Left kidney (tissue), 2 donors: ENCODE data around the gene PXN. TPM values are rescaled to one million over a fixed set of nuclear protein-coding genes. Genes with fewer than 3 reads are reported as not detected.
"Not testable (repeated sequence)": the region's sequence is repeated elsewhere in the genome, so short reads cannot be mapped to it uniquely, and the experiment has no call there.

Experiments used
- DNase-seq: peaks from one replicate; pipeline ENCODE4 v3.0.0-alpha.2; 2013
- polyA plus RNA-seq: library from polyadenylated mRNA; unstranded; fragments of 120-200 nt; gene quantifications from one replicate; pipeline ENCODE4 v1.2.1, GENCODE V29; 2013; ENCODE audit not compliant: insufficient read length

PXN gene
- polyA plus RNA-seq, 1 donor: 59.8 TPM

DNA sequence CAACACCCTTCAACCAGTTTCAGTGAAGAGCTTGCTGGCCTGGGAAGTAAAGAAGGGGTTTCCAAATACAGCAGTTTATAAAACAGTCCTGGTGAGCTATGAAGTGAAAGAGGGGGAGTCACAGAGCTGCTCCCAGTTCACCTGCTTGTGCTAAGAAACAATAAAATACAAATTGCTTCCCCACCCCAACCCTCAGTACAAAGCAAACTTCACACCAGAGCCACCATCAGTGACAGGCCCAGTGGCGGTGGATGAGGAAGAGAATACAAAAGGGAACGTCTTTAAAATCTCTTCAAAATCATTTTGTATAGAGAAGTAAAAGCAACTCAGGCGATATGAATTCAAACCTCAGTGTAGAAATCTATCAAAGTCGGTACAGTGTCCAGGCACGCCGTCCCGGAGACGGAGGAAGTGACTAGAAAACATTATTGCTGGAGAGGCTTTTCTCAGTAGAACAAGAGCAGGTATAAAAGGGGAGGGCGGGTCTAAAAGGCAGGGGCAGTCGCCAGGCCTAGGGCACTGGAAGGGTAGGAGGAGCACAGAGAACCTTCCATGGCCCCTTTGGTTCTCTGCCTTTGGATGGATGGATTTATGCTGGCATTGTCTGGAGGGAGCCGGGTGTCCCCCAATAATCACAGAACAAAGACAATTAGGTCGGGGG lies 54.2 kb downstream of the PXN start:
- no peak for DNase-seq

DNA sequence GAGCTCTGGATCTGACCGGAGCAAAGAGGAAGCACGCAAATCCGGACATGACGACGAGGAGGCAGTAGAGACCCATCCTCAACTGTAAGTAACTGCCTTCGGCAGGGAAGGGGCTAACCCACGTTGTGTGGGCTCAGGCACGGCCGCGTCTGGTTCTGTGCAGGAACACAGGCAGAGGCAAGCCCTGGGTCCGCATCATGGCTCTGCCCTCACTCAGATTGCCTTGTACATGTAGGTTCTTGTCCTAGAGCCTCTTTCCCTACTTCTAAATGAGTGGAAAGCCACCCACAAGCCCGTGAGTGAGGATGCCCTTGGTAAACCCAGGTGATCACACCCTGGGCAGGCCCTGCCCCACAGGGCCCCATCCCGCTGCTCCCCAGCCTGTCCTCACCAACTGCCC lies 55.7 kb downstream of the PXN start:
- no peak for DNase-seq

DNA sequence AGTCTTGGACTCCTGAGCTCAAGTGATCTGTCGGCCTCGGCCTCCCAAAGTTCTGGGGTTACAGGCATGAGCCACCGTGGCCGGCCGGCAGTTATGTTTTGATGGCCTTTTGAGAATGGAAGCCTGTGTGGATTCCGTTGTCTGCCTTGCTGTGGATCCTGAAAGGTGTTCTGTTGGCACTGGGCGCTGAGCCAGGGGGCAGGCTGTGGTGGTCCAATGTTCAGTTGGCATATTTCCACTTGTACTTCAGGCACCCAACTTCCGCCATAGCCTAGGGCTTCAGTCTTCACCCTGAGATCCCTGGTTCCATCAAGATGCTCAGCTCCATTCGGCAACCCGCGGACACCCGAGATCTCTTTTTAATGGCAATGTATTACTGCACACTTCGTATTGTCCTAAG lies 58.3 kb downstream of the PXN start:
- no peak for DNase-seq

DNA sequence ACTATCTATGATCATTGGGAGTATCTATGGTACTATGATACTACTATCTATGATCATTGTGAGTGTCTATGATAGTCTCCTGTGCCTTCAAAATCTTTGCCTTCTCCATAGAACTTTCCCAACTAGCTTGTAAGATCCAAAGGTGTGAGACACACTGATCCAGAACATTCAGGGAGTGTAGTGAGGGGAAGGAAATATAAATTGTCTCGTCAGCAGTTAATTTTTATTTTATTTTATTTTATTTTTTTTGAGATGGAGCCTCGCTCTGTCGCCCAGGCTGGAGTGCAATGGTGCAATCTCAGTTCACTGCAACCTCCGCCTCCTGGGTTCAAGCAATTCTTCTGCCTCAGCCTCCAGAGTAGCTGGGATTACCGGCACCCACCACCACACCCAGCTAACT lies 58.7 kb downstream of the PXN start:
- not testable (repeated sequence) for DNase-seq

DNA sequence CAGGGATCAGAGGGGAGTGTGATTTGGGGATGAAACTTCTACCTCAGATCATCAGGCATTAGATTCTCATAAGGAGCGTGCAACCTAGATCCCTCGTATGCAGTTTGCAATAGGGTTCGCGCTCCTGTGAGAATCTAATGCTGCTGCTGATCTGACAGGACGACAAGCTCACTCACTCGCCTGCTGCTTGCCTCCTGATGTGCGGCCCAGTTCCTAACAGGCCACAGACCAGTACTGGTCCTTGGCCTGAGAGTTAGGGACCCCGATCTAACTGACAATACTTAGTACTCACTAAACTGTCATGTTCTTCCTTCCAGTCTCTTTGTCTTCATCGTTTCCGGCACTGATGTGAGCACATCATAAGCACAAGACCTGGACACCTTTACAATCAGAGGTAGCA lies 59.3 kb downstream of the PXN start:
- no peak for DNase-seq

DNA sequence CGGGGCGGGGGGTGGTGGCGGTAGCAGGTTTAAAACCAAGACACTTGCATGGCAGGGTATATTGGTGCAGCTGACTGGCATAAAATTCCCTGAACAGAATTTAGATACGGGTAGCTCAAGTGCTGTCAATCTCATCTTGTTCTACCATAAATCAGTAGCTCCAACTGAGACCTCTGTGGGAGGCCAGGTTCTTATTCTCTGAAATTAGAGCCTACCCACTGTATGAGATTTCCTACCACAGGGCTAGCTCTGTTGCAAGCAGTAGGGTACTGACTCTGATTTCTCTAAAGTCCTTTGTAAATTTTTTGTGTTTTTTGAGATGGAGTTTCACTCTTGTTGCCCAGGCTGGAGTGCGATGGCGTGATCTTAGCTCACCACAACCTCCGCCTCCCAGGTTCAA lies 61.4 kb downstream of the PXN start:
- no peak for DNase-seq

DNA sequence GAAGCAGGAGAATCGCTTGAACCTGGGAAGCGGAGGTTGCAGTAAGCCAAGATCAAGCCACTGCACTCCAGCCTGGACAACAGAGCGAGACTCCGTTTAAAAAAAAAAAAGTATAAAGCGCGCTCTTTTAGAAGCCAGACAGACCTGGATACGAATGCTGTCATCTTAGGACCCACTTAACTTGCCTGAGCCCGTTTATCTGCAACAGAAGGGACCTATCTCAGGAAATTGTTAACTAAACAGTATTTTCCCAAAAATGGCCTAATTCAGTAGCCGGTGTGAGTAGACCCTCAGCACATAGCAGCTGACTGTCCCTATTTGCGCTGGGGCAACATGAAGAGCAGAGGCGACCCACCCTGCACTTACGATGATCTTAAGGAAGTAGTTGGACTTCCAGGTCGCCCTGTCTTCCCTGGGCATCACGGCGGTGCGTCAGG lies 65.1 kb downstream of the PXN start:
- DNase-seq: no peak

DNA sequence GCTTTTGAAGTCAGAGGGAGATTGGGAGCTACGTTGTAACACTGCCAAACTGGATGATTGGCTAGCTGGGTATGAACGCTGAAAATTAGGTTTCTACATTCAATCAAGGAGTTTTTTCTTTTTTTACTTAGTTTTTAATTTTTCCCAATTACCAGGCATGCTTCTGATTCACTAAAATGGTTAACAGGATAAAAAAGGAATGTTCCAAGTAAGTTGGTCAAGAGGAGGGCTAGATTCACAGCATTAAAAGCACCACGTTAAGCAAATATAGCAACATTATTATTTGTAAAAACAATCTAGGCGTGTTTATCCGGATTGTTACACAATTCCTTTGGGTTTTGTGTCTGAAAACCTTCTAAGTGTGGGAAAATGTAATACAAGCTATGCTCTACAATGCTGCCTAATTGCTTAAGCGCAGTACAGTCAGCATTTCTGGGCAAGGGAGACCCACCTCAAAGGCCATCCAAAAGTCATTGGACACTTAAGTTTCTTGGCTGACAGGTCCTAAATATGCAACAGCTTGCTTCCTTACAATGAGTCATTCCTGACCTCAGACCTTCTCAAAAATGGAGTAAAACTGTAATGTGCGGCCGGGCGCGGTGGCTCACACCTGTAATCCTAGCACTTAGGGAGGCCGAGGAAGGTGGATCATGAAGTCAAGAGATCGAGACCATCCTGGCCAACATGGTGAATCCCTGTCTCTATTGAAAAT lies 65.8 kb downstream of the PXN start:
- no peak for DNase-seq

DNA sequence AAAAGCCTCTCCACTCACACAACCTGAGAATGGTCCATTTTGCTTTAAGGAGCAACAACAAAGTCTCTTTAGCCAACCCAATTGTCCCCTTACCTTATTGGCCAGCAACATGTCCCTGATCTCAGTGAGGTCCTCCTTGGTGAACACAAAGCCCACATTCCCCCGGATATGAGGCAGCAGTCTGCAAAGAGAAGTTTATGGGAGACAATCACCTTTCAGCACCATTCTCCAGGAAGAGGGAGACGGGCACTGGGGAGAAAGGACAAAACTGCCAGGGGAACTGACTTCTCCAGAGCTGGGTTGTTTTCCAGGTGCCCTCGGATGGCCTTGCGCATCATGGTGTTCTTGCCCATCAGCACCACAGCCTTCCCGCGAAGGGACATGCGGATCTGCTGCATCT lies 66.5 kb downstream of the PXN start:
- DNase-seq: no peak

DNA sequence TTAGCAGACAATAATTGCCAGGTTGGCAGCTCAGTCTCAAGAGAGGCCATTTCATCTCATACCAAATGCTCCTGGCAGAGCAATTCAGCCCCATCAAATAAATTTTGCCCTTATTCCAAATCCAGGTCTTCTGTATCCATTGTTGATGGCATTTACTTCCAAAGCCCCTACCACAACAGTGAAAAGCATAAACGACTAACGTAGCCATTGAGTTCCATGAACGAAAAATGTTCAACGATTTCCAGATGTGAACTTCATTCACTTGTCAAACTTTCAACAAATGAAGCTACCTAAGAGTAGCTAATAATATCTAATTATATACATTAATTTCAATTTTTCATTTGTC lies 68.0 kb downstream of the PXN start:
- DNase-seq: no peak

DNA sequence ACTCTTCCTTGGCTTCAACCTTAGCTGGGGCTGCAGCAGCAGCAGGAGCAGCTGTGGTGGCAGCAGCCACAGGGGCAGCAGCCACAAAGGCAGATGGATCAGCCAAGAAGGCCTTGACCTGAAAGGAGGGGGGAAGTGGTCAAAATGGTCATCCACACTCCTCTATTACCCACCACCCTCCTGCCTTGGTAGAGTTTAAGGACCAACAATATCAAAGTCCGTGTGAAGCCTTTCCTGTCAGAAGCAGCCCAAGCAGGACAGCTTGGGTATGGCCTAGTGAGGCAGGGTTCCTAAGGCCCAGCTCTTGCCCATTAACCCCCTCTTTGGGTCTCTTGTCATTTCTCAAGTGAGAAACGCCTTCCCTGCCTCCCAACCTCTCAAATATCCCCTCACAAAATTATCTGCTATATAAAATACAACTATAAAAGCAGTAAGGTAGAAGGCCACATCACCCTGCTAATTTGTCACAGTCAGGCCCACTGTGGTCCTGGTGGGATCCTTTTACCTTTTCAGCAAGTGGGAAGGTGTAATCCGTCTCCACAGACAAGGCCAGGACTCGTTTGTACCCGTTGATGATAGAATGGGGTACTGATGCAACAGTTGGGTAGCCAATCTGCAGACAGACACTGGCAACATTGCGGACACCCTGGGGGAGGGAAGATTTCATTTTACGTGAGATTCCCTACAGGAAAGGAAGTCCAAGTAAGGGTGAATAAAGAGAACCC lies 68.6 kb downstream of the PXN start:
- not testable (repeated sequence) for DNase-seq

DNA sequence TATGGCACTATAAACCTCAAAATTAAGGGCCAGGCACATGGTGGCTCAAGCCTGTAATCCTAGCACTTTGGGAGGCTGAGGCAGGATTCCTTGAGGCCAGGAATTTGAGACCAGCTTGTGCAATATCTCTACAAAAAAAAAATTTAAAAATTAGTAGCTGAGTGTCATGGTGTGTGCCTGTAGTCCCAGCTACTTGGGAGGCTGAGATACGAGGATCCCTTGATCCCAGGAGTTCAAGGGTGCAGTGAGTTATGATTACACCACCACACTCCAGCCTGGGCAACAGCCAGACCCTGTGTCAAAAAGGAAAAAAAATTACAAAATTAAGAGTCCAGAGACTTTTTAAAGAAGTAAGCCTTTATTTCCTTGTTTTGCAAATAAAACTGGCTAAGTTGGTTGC lies 69.2 kb downstream of the PXN start:
- DNase-seq: no peak

DNA sequence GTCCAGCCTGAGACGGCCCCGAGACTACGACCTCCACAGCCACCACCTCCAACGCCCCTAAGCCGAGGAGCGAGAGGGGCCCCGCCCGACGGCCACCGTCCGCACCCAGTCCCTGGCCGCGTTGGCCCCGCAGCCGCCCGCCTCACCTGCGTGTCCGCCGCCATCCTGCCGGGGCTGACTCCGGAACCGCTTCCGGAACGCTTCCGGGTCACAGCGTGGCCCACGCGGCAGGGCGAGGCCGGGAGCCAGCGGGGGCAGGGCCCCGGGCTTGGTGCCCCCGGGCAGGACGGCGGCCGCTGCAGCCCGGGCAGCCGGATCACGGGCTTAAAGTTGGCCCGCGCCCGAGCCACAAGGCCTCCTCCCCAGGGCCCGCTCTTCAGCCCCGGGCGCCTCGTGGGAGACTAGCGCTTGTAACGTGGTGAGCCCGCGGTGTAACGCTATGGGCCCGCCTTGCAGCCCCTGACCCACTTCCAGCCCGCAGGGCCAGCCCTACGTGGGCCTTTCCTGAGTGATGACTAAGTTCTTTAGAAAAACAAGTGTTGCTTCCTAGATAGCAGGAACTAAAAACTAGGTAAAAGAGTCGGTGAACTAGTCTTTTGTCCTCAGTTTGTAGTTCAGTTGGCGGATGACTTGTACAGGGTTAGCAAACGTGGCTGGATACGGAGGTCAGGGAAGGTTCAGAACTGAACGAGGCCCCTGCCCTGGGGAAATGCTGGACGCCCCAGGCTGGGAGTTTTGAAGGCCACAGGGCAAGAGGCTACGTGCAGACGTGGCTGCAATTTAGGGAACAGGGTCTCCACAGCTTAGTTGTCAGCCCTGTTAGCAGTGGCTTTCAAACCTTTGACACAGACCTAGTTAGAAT lies 70.8 kb downstream of the PXN start, which contains the start of gene GCN1:
Gene GCN1, minus strand, starts transcription at position 182 of the 862 bp plus-strand sequence. Its CDS starts 18 bp downstream, at position 164.
- DNase-seq: peak; percentile 72

DNA sequence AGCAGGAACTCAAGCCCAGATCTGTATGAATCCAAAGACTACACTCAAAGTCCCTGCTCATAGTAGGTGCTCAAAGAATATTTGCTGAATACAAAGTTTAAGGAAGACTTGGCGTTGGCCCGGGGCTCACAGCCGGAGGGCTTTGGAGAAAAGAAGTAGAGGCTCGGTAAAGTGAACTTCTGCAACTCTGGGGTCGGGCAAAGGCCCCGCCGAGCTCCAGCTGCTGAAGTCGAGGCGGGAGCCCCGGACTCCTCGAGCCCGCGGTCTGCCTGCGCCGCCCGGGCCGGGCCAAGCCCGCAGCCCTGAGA lies 71.3 kb downstream of the PXN start:
- DNase-seq: no peak

DNA sequence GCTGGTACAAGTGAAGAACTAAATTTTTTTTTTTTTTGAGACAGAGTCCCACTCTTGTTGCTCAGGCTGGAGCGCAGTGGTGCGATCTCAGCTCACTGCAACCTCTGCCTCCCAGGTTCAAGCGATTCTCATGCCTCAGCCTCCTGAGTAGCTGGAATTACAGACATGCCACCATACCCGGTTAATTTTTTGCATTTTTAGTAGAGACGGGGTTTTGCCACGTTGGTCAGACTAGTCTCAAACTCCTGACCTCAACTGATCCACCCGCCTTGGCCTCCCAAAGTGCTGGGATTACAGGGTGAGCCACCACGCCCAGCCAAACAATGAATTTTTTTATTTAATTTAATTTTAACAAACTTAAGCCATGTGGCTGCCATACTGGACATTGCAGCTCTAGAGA lies 72.2 kb downstream of the PXN start:
- not testable (repeated sequence) for DNase-seq

DNA sequence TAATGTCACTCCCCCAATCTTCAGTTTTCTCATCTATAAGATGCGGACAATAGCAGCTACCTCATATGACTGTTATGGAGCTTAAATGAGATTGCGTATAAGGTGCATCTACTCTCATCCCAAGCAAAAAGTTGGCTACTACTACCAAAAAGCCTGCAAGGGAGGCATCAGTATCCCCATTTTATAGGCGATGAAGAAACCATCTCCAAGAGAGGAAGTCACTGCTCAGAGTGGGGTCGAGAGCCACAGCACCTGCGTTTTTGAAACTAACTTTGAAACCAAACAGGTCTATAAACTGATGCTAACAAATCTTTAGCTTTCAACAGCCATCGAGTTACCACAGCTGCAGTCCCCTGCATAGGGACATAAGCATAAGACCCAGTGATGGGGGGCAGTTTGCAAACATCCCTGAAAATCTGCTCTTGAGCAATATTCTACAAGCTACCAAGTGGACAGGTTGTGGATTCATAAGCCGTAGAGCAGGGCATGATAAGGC lies 74.5 kb downstream of the PXN start:
- DNase-seq: no peak

DNA sequence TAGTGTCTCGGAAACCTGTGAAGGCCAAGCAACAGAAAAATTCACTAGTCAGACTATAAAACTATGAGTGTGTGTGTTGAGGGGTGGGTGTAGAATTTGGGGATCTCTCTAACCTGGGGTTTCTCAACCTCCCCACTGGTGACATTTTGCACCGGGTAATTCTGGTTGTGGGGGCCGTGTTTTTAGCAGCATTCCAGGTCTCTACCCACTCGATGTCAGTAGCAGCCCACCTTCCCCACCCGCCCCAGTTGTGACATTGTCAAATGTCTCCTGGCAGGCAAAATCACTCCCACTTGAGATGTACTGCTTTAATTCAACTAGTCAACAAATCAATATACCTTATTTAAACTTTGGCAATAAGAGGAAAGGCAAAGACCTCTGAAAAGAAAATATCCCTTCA lies 75.1 kb downstream of the PXN start:
- no peak for DNase-seq

DNA sequence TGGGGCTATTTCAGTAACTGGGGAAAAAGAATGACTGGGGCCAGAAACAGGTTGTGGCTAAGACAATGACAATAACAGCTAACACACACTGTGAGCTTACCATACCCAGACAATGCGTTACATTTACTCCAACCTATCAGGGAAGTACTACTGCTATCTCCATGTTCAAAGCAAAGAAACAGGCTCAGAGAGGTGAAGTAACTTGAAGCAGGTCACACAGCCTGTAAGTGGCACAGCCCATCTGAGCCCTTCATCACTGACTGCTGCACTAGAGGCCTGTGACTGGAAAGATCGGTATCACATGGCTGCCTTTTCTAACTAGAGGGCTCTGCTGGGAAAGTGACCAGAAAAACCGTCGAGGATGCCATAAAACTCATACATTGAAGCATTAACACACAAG lies 78.9 kb downstream of the PXN start:
- DNase-seq: no peak

DNA sequence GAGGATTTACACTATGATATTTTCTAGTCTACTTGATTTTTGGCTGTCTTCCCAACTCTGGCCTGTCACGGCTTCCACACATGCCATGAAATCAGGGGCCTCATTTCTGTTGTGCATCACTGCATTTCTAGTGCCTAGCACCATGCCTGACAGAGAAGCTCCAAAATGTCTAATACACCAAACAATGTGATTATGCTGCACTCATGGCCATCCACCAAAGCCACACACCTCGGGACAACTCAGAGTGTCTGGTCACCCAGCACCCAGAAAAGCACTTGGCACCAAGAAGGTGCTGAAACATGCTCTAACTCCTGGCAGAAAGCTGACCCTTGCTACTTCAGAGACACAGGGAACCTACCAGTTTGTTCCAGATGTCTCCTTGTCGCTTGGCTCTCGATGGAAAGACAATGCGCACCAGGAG lies 82.3 kb downstream of the PXN start:
- no peak for DNase-seq

DNA sequence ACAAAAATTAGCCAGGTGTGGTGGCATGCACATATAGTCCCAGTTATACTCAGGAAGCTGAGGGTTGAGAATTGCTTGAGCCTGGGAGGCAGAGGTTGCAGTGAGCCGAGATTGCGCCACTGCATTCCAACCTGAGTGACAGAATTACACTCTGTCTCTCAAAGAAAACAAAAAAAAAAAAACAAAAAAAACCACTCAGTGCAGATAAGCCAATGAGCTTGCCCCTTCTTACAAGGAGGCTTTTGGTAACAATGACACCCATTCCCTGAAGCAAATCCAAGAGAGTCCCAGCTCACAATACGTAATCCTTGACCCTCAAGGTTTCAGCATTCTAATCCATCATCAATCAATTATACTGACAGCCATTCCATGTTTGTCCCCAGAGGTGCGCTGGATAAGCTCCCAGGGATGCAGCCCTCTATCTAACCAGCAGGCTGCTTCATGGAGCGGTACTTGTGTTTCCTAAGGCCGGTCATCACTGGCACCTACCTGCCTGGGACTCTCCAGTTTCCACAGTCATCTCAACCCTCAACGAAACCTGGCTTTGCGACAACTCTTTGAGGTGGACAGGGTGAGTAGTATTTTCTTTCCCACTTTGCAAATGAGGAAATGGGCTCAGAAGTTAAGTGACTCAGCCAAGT lies 83.4 kb downstream of the PXN start:
- DNase-seq: no peak

DNA sequence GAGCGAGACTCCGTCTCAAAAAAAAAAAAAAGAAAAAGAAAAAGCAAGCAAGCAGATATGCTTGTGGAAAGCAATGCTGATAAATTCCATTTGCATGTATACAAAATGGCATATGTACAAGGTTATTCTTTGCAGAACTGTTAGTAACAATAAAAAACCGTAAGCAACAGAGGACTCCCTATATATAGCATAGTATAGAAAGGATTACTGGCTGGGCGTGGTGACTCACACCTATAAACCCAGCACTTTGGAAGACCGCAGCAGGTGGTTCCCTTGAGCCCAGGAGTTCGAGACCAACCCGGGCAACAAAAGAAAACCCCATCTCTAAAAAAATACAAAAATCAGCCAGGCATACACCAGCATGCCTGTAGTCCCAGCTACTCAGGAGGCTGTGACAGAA lies 84.6 kb downstream of the PXN start:
- no peak for DNase-seq

DNA sequence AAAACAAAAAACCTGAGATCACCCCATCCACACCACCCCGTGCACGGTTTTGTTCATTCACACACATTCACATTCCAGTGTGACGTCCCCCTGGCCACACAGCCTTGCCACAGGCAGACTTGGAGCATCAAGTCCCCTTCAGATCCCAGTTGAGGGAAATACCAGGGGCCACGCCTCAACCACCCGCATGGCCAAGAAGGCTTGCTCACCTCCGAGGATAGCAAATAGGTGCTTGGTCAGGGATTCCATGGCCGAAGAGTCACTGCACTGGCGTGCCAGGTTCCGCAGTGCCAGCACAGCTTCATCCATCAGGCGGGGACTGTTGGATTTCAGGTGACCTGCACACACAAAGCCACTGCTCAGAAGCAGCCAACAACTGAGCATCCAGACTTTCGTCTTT lies 90.0 kb downstream of the PXN start:
- no peak for DNase-seq
